Measurements from ENCODE around the gene SFXN5.

GRCh38 chr2:73100956-73101355, 29.4 kb upstream of the SFXN5 start:
- no peak for TF ChIP-seq CTCF (IDR thresholded peaks at IDR 0.05)
- no peak for TF ChIP-seq POLR2A (IDR thresholded peaks at IDR 0.05)

All from heart left ventricle (tissue), 13 donors.